AG04450 (cell line): ENCODE results near the gene RUSC2. TPM values are rescaled to one million over a fixed set of nuclear protein-coding genes. Genes with fewer than 3 reads are reported as not detected.
"Not testable (repeated sequence)": the region's sequence is repeated elsewhere in the genome, so short reads cannot be mapped to it uniquely, and the experiment has no call there.

Experiments used
- CTCF ChIA-PET: fragments of 300-600, 350-600 bp; formaldehyde crosslinking; extraction: SDS; loops from one replicate; lab custom pipeline; 2022; ENCODE audit warnings: antibody characterized with exemption, inconsistent platforms; lab: Charles Lee
- POLR2A ChIA-PET: fragments of 350-600 bp; formaldehyde crosslinking; extraction: SDS; loops from one replicate; lab custom pipeline; 2021; ENCODE audit warnings: antibody characterized with exemption, inconsistent platforms; lab: Yijun Ruan, JAX
- DNase-seq: peaks from one replicate; pipeline ENCODE4 v3.0.0-alpha.2; 2011; ENCODE audit warnings: low read depth, low spot score
- H3K27ac ChIP-seq: one replicate; pipeline ENCODE4 v1.5.1; 2012; ENCODE audit warnings: low read depth, low read length, control low read depth
- H3K27me3 ChIP-seq: one replicate; pipeline ENCODE4 v1.6.0; 2012; ENCODE audit warnings: low read length; ENCODE audit not compliant: control insufficient read depth, insufficient read depth
- H3K4me3 ChIP-seq: 2 replicates; pipeline ENCODE4 v1.5.1; 2011; ENCODE audit warnings: mild to moderate bottlenecking, low read depth, low read length, control low read depth
- H3K9me3 ChIP-seq: 2 replicates; pipeline ENCODE4 v1.5.1; 2012; ENCODE audit warnings: low read length; ENCODE audit not compliant: control insufficient read depth, insufficient read depth
- CTCF ChIP-seq: IDR thresholded peaks from 2 replicates; pipeline ENCODE4 v1.5.1; 2011; ENCODE audit warnings: low read depth, low read length, control low read depth, inconsistent platforms
- polyA plus RNA-seq: library from polyadenylated mRNA; depleted of rRNA; stranded (reverse); fragments of >200 nt; gene quantifications from 2 replicates; pipeline ENCODE4 v1.2.3, GENCODE V29; 2011

RUSC2 gene
- polyA plus RNA-seq, 1 experiment, result 17.4 TPM

DNA sequence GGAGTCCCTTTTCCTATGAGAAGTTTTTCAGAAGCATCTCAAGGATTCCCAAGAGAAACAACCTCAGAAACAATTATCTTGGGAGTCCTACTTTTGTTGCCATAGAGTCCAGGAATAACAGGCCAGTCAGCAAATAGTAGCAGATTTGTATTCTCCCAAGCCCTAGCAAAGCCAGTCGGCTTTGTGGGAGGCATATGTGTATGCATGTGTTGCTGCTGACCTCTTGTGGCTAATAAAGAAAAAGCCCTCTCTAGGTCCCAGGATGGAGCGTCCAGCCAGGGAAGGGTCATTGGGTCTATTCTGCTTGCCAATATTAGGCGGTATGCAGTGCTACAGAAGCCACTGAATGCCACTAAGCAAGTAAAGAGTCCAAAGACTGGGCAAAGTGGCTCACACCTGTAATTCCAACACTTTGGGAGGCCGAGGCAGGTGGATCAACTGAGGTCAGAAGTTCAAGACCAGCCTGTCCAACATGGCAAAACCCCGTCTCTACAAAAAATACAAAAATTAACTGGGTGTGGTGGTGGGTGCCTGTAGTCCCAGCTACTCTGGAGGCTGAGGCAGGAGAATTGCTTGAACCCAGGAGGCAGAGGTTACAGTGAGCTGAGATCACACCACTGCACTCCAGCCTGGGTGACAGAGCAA, 12.6 kb upstream of the RUSC2 start:
- not testable (repeated sequence) for H3K27ac ChIP-seq, H3K4me3 ChIP-seq, H3K27me3 ChIP-seq, H3K9me3 ChIP-seq
- ChIA-PET CTCF (interaction anchor here (0.7 to 5.8 kb wide), 20 partner anchors 10 to 578 kb away, joined by 3 to 151 read pairs (median 5); partner anchors contain the start of genes ATOSB, PIGO and UNC13B), POLR2A (interaction anchor here (0.7 kb wide), 2 partner anchors 40 to 426 kb away, joined by 4 read pairs; no protein-coding TSS in a partner anchor)
- DNase-seq, result peak; percentile 68
- peak; percentile 95 for TF ChIP-seq CTCF

- Histone ChIP-seq H3K27me3 (peaks cover 6% of the 10 kb centered on the region), H3K4me3 (no peak overlapping the region), H3K9me3 (no peaks in the 10 kb centered on the region), H3K27ac (no peak overlapping the region)
- POLR2A ChIA-PET, result interaction anchor here (0.7 kb wide), 1 partner anchor 79 kb away, joined by 3 read pairs; no protein-coding TSS in a partner anchor
- CTCF ChIA-PET, result interaction anchor here (0.5 to 5.8 kb wide), 12 partner anchors 8 to 579 kb away, joined by 3 to 151 read pairs (median 6); partner anchors contain the start of genes ATOSB, PIGO and UNC13B
- DNase-seq, result no peak
- no peak for TF ChIP-seq CTCF
Measured at GRCh38 chr9:35478871-35479270, 11.0 kb upstream of the RUSC2 start.

DNA sequence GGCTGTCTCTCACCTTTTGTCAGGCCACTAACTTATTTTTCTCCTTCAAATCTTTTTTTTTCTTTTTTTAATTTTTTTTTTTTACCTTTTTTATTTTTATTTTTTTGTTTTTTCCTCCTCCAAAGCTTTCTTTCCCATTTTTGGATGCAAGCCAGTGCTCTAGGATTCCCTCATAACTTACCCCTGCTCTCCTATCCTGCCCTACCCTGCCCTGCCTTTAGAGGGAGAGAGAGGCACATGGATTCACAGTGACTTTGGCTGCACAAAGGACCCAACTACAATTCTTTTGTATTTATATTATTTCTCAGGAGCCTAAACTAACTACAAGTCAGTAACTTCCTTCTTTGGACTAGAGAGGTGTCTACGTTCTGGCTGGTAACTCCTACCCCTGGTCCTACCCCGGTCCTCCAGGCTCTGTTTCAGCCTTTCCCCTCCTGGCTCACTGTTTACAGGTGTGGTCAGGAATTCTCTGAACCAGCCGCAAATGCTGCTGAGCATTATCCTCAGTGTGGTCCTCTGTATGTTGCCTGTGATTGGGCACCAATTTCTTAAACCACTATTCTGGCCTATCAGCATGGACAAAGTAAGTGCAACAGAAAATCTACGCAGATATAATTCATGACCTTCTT, 8.4 kb upstream of the RUSC2 start:
- POLR2A ChIA-PET, result no interaction called here

GRCh38 chr9:35482071-35482470, 7.8 kb upstream of the RUSC2 start:
- ChIA-PET POLR2A (no interaction called here), CTCF (no interaction called here)
- TF ChIP-seq CTCF, result no peak
- no peaks in the 10 kb centered on the region for H3K9me3 ChIP-seq
- peaks cover 3% of the 10 kb centered on the region for H3K27me3 ChIP-seq
- no peak for DNase-seq
- no peak overlapping the region for H3K27ac ChIP-seq
- no peak overlapping the region for H3K4me3 ChIP-seq

More for the DNA sequence above, 8.4 kb upstream of the RUSC2 start:
- CTCF ChIA-PET, result interaction anchor here (0.6 to 5.8 kb wide), 22 partner anchors 9 to 582 kb away, joined by 3 to 151 read pairs (median 4); no protein-coding TSS in a partner anchor
- TF ChIP-seq CTCF, result peak; percentile 80
- Histone ChIP-seq H3K9me3 (no peaks in the 10 kb centered on the region), H3K4me3 (no peak overlapping the region), H3K27ac (no peak overlapping the region), H3K27me3 (peaks cover 3% of the 10 kb centered on the region)
- peak; percentile 52 for DNase-seq

DNA sequence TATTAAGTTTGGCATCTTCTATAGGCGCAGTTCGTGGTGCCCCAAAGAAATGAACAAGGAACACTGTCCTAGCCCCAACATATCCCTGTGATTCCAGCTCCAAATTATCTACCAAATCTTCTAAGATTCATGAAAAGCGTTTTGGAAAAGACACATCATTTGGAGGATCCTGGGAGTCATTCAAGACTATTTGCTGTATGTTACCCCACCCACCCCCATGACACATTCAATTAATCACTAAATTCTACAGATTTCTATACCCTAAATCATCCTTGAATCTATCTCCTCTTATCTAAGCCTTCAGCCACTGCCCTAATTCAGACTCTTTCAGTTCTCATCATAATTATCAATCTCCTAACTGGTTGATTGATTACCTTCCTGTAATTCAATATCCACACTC, 5.5 kb upstream of the RUSC2 start:
- Histone ChIP-seq H3K27ac (no peak overlapping the region), H3K4me3 (no peak overlapping the region), H3K27me3 (peaks cover 3% of the 10 kb centered on the region), H3K9me3 (no peaks in the 10 kb centered on the region)
- POLR2A ChIA-PET, result no interaction called here
- no peak for DNase-seq
- no peak for TF ChIP-seq CTCF
- CTCF ChIA-PET, result interaction anchor here (2.0 kb wide), 1 partner anchor 70 kb away, joined by 19 read pairs; no protein-coding TSS in a partner anchor
